ENCODE results near the gene IQSEC2. TPM values are rescaled to one million over a fixed set of nuclear protein-coding genes. Genes with fewer than 3 reads are reported as not detected.

The IQSEC2 gene
- total RNA-seq (ENCODE audit: insufficient read depth, low replicate concordance): 3.1 TPM

DNA sequence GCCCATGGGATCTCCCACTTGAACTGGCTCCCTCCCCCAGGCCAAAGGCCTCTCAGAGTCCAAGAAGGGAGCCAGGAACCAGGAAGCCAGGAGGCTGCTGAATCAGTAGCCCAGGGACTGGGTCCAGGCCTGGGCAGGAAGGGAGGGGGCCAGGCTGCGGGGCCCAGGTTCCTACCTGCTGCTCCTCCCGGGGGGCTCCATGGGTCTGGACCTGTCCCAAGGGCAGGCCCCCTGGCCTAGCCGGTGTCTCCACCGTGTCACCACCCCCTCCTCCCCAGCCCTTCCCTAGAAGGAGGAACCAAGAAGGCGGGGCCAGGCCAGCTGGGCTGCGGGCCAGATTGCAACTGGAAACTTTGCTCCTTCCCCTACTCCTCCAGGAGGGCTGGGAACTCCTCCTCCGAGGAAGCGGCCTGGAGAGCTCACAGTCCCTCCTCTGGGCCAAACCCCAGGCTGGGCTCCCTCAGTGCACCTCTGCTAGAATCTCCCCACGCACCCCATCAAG is at the start of gene IQSEC2:
Gene IQSEC2 (minus strand): TSS at position 264 of the 502 bp plus-strand sequence.
- peak; percentile 91 for DNase-seq (ENCODE audit: low spot score)

DNA sequence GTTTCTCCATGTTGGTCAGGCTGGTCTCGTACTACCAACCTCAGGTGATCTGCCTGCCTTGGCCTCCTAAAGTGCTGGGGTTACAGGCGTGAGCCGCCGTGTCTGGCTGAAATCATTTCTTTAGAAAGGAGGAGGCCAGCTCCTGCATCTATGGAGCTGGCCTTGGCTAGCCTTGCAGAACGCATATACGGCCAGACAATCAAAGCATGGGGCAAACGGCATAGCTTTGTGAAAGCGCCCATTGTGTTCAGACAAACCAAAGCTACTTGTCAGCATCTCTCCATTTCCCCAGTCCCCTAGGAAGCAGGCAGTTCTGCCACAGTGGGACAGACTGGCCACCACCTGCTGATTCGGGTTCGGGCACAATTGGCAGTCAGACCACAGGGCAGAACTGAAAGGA is 48.9 kb upstream of the IQSEC2 start:
- no peak for DNase-seq (ENCODE audit: low spot score)

DNA sequence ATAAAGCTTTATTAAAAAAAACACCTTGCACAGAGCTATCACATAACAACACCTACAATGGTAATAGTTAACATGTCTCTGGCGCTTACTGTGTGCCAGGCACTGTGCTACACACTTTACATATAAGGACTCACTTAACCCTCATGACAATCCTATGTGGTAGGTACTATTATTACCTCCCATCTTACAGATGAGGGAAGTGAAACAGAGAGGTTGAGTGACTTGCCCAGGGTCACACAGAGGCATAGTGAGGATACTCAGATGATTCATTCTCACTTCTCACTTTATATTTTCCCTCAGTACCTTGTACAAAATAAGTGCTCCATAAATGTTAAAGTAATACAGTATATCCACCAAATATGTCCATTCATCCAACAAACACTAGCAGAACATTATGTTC is 43.4 kb upstream of the IQSEC2 start:
- no peak for DNase-seq (ENCODE audit: low spot score)

DNA sequence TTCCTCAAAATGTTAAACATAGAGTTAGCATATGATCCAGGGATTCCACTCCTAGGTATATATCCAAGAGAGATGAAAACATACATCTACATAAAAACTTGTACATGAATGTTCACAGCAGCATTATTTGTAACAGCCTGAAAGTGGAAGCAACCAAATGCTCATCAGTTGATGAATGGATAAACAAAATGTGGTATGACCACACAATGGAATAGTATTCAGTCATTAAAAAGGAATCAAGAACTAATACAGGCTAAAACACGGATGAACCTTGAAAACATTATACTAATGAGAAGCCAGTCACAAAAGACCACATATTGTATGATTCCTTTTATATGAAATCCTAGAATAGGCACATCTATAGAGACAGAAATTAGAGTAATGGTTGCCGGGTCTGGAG is 42.7 kb upstream of the IQSEC2 start:
- DNase-seq (ENCODE audit: low spot score): no peak

DNA sequence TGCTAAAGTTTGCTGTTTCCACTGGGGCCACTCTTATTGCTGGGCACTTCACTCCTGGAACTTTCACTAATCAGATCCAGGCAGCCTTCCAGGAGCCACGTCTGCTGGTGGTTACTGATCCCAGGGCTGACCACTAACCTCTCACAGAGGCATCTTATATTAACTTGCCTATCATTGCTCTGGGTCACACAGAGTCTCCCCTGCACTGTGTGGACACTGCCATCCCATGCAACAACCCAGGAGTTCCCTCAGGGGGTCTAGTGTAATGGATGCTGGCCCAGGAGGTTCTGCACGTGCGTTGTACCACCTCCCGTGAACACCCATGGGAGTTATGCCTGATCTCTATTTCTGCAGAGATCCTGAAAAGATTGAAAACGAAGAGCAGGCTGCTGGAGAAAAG is 41.8 kb upstream of the IQSEC2 start:
- no peak for DNase-seq (ENCODE audit: low spot score)

DNA sequence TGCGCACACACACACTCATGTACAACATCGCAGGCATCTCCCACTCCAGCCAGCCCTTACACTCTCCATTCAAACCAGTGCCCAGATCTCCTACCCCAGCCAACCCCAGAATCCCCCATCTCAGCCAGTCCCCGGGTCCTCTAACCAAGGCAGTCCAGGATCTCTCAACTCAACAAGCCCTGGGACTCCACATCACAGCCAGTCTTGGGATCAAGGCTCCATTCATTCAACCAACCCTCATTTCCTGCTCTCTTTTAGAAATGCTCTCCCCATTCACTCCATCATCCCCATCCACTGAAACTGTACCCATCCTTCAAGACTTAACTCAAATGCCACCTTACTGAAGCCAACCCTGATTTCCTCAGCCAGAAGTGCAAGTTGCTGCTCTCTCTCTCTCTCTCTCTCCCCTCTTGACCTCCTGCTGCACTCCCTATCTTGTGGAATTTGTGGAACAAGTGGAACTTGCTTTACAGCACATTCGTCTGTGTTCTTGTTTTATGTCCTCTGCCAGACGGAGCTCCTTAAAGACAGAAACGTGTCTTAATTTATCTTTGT is 40.6 kb upstream of the IQSEC2 start:
- DNase-seq (ENCODE audit: low spot score): peak; percentile 32

DNA sequence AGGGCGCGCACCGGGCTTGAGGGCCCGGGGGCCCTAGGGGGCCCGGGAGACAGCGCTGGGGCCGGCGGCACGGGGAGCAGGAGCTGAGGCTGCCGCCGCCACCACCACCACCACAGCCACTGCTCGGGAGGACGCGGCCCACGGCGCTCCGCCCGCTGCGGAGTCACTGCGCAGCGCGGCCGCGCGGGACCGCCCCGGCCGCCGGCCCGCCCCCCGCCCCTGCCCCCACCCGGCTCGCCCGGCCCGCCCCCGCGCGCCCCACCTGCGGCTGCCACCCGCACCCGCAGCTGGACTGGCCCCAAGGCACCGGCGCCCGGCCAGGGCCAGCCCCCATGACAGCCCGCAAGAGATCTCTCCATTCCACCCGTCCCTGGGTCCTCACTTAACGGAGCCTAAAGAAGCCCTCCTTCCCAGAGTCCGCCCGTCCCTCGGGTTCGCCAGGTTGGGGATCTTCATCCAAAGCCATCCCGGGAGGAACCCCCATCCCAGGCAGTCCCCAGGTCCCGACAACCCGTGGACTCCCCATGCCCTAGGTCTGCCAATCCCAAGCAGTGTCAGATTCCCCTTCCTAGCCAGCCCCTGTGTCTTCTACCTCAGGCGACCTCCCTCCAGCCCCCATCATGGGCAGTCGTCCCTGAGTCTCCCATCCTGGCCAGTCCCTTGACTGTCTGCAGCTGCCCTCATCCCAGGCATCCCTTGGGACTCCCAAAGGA is 40.0 kb upstream of the IQSEC2 start:
- peak; percentile 3 for DNase-seq (ENCODE audit: low spot score)

DNA sequence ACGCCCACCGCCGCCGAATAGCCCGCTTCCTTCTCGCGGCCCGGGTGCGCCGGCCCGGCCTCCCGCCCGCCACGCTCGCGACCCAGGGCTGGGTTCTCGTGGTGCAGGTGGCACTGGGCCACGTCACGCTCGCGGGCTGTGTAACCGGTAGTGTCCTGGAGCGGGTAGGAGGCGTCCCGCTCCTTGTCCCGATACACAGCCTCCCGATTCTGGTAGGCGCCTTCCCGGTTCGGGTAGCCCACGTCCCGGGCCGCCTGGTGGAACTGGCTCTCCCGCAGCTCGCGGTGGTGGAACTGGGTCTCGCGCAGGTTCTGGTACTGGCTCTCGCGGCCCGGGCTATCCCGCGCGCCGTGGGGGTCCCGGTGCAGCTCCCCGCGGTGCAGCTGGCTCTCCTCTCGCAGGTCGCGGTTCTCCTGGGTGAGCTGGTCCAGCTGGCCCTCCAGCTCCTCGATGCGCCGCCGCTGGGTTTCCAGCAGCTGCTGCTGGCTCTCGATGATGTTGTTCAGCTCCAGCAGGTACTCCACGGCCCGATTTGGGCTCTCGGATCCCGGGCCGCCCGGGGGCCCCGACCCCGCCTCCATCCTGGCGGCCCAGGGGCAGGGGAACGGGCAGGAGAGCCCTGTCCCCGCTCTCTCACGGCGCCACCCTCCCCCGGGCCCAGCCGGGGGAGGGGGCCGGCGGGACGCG is 39.3 kb upstream of the IQSEC2 start:
- no peak for DNase-seq (ENCODE audit: low spot score)

DNA sequence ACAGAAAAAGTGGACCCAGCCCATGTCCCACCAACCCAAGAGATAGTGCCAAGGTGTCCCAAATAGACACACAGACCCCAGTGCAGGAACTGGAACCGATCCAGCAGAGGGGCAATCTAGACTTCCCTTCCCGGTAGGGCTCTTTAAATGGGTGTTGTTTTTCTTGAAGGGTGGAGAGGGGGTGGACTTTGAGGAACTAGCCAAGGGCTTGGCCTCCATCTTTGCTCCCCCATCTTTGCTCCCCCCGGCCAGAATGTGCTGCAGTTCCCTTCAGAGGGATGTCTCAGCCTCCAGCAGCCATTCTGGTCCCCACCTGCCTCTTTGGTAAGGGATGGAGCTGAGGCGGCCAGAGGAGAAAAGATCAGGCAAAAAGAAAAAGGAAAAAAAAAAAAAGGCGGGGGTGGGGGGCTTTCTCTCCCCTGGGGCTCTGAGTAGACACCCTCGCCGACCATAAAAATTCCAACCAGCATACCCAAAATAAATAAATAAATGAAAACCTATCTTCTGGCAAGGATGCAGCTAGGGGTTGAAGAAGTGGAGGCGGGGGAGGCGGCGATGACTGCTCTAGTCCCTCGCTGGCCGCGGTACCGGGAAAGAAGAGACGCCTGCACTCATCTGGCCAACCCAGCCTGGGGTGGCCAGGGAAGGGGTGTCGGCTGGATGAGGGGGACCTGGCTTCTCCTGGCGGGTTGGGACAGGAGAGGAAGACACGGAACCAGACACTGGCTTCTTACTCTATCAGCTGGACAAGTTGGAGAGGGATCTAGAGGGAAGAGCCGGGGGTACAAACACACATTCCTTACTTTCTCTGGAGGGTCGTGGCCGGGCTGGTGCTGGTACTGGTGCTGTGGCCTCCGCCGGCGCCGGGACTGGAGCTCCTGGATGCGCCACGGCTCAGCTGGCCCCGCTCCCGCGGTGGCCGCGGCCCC is 38.5 kb upstream of the IQSEC2 start:
- peak; percentile 1 for DNase-seq (ENCODE audit: low spot score)

DNA sequence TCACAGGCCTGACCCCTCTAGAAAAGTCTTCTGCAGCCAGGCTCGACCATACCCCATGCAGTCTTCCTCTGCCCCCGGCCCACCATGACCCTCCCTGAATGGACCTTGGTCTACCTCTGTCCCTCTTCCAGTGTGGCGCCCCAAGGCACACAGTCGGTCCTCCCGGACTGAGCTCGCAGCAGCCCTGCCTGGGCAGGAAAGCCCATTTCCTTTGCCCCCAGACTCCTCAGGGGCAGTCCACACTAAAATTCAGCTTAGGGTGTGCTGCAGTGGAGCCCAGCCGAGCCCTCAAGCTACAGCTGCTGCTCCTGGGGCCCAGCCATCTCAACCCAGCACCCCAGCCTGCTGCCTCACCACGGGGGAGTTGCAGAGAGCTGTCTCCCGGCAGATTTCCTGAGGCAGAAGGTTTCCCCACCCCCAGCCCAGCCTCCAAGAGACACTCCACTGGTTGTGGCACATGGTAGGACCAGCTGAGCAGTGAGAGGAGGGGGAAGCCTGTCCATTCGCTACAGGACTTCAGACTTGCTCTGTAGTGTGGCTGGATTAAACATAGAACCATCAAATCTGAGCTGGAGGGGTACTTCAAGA is 37.5 kb upstream of the IQSEC2 start:
- DNase-seq (ENCODE audit: low spot score): no peak

DNA sequence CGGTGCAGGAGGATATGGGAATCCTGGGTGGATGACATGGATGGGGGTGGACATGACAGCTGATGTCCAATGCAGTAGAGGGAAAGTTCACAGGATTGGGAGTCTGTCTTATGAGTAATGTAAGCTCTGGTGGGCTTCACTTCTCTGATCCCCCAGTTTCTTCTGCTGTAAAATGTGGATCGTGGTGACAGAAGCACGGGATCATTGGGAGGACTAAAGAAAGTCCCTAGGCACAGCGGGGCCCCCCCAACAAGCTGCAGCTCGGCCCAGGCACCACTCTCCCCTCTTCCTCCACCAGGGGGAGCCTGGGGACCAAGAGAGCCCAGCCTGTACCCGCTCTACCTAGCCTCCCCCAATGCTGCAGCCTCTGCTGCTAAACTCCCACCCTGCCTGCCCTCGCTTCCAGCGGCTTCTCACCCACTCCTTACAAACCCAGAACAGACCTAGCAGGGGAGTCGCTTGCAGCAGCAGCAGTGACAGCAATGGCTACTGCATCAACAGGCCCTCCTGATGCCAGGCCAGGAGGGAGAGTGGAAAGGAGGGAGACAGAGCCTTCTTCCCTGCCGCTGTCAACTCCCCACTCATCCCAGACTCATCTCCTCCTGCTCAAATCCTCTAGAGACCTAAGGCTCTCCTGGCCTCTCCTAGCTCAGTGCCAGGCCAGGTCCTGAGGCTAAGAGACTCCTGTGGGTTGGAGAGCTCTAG is 36.1 kb upstream of the IQSEC2 start:
- DNase-seq (ENCODE audit: low spot score): peak; percentile 35

DNA sequence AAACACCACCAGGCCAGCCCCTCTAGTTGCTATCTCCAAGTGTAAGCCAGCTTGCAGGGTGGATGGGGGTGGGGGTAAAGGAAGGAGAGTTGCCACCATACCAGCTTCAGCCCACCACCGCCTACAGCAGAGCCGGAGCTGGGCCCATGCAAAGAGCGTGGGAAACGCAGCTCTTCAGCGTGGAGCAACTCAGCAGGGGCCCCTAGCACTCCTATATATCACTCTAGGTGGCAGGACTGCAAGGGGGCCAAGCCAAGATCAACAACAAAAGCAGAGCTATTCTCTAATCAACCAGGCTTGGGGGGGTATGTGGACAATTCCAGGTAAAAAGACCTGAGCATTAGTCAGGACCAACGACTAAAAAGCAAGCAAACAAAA is 35.5 kb upstream of the IQSEC2 start:
- no peak for DNase-seq (ENCODE audit: low spot score)

DNA sequence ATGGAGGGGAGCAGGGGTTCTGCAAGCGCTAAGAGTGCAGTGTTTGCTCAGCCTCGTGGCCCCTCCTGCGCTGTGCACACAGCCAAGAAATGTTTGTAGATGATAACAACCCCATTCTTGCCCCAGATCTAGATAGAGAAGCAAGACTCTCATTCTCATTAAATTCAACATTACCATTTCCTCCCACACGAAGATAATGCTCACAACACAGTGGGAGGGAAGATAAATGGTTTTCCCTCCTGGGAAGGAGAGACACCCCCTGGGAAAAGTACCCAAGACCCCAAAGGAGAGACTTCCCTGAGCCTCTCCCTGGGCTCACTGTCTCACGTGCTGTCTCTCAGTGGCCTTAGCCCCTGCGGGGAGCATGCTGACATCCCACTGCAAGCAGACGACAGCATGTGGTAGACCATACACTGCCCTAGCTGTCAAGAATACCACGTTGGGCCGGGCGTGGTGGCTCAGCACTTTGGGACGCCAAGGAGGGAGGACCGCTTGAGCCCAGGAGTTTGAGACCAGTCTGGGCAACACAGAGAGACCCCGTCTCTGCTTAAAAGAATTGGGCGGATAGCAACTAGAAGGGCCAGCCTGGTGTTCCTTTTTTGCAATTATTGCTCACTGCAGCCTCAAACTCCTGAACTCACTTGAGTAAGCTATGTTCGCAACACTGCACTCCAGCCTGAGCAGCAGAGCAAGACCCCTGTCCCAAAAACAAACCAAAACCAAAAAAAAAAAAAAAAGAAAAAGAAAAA is 34.9 kb upstream of the IQSEC2 start:
- DNase-seq (ENCODE audit: low spot score): no peak

DNA sequence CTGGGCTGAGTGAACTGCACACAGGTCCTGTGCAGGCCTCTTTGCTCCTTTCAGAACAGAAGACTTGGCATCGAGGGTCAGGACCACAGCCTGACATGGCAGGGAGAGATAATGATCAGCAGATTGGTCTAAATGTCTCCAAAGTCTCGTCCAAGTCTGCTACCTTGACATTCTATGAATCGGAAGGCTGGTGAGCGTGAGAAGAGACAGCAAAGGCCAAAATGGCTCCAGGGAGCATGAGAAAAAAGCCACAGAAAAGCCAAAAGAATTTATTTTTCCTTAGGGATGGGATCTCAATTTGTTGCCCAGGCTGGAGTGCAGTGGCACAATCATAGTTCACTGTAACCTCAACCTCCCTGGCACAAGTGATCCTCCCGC is 32.3 kb upstream of the IQSEC2 start:
- no peak for DNase-seq (ENCODE audit: low spot score)

DNA sequence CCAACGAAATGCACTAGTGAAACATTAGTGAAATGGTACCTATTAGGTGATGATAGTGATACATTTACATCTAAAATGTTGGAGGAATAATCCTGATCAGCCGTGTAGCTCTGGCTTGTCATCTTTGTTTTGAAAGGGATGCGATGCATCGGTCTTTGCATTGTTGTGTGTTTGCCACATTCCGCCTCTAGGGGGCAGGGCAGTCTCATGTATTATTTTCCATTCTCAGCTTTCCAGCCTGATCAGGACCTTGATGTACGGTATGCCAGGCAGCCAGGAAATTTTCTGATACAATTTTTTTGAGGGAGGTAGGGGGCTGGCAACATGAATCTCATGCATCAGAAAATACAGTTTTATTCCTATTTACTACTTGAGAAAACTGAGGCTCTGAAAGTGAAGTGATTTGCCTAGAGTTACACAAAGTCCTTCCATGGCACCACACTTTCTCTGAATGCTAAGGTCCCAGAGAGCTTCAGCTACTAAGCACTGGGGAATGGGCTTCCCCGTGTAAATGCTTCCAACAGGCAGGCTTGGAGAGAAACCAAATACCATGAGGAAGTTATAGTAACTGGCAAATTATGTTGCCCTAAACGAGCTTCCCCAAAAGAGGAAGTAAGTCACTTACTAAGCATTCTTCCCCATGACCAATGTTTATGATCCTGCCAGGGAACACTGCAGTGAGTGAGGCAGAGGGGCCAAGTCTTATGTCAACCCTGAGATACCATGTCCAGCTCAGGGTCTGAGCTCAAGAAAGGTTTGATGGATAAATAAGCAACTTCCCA is 31.8 kb upstream of the IQSEC2 start:
- peak; percentile 52 for DNase-seq (ENCODE audit: low spot score)

DNA sequence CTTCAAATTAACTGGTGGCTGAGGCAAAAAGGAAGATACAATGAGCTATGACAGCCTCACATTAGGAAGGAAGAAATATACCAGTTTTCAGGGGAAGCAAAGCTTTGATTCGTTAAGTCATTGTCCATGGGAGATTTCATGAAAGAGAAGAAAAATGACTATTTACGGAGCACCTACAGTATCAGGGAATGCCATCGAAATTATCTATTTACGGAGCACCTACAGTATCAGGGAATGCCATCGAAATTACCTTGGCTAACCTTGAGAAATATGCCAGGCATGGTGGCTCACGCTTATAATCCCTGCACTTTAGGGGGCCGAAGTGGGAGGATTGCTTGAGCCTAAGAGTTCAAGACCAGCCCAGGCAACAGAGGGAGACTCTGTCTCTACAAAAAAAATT is 28.5 kb upstream of the IQSEC2 start:
- DNase-seq (ENCODE audit: low spot score): no peak

DNA sequence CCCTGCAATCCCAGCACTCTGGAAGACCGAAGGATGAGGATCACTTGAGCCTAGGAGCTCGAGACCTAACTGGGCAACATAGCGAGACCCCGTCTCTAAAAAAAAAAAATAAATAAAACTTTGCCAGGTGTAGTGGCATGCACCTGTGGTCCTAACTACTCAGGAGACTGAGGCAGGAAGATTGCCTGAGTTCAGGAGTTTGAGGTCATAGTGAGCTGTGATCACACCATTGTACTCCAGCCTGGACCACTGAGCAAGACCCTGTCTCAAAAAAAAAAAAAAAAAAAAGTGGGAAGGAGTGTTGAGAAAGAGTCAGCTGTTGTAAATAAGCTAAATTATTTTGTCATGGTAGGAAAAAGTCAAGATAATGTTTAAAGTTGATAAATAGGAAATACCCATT is 27.5 kb upstream of the IQSEC2 start:
- DNase-seq (ENCODE audit: low spot score): no peak

DNA sequence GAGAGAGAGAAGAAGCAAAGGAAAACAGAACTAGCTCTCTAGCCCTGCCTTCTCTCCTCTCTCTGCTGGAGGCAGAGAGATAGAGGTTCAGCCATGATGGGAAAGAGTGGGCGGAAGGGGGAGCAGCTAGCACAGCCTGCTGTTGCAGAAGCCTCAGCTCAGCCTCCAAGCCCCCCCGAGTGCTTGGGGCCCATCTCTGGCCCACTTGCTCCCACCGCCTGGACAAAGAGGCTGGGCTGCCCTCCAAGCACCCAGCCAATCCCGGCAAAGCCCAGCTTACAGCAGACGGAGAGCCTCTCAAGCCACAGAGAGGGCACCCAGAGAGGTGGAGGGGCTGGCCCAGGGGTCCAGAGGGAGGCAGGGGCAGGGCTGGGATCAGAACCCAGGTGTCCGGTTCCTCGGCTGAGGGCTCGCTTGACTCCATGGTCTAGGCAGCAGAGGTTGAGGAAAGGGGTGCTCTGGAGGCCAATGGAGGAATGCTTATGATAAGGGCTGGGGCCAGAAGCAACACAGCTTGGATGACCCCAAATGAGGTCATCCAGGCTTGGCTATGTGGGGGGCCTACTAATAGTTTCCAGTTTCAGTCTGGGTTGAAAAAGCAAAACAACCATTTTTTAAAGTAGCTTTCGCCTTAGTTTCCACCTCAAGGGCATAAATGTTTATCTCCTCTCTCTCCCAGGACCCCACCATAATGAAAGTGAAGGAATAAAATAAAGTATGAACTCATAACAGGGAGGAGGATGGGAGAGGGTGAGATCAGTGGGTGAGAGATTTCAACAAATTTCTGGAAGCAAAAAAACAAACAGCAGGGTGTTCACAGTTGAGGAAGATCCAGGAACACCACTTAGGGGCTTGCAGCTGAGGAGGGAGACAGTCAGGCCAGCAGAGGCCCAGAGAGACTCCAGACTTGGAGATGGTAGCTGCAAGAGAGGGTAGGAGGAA is 24.9 kb upstream of the IQSEC2 start:
- no peak for DNase-seq (ENCODE audit: low spot score)

Data from umbilical cord (tissue), 2 donors.